Fibroblast of pulmonary artery (primary cell): ENCODE measurements around the gene SERAC1.
"Not testable (repeated sequence)": the region's sequence is repeated elsewhere in the genome, so short reads cannot be mapped to it uniquely, and the experiment has no call there.

ENCODE experiments used
- DNase-seq: peaks from one replicate; pipeline ENCODE4 v3.0.0-alpha.2; 2010; ENCODE audit warnings: low read depth
- H3K4me3 ChIP-seq: replicated peaks from 2 replicates; pipeline ENCODE4 v1.5.1; 2011; ENCODE audit warnings: low read depth, mild to moderate bottlenecking, control low read depth, low read length, moderate library complexity
- TF ChIP-seq, protein P1 (sequence below): IDR thresholded peaks from 2 replicates; pipeline ENCODE4 v1.5.1; 2011; ENCODE audit warnings: mild to moderate bottlenecking, control low read depth, low read length, inconsistent platforms; ENCODE audit errors: missing control alignments

SERAC1 gene

GRCh38 chr6:158185729-158186456 is 17.8 kb upstream of the SERAC1 start:
- TF ChIP-seq, protein P1, sequence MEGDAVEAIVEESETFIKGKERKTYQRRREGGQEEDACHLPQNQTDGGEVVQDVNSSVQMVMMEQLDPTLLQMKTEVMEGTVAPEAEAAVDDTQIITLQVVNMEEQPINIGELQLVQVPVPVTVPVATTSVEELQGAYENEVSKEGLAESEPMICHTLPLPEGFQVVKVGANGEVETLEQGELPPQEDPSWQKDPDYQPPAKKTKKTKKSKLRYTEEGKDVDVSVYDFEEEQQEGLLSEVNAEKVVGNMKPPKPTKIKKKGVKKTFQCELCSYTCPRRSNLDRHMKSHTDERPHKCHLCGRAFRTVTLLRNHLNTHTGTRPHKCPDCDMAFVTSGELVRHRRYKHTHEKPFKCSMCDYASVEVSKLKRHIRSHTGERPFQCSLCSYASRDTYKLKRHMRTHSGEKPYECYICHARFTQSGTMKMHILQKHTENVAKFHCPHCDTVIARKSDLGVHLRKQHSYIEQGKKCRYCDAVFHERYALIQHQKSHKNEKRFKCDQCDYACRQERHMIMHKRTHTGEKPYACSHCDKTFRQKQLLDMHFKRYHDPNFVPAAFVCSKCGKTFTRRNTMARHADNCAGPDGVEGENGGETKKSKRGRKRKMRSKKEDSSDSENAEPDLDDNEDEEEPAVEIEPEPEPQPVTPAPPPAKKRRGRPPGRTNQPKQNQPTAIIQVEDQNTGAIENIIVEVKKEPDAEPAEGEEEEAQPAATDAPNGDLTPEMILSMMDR: no peak
- peak; percentile 41 for DNase-seq
- H3K4me3 ChIP-seq: no peak overlapping the region

- peak; percentile 45 for DNase-seq
- TF ChIP-seq, protein P1: no peak
- no peak overlapping the region for H3K4me3 ChIP-seq
These were observed 16.5 kb upstream of the SERAC1 start for GRCh38 chr6:158184608-158185007.

GRCh38 chr6:158183174-158183972 is 15.3 kb upstream of the SERAC1 start:
- H3K4me3 ChIP-seq, DNase-seq: not testable (repeated sequence)

DNA sequence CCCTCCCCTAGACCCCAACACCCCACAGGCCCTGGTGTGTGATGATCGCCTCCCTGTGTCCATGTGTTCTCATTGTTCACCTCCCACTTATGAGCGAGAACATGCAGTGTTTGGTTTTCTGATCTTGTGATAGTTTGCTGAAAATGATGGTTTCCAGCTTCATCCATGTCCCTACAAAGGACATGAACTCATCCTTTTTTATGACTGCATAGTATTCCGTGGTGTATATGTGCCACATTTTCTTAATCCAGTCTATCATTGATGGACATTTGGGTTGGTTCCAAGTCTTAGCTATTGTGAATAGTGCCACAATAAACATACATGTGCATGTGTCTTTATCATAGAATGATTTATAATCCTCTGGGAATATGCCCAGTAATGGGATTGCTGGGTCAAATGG is 9.7 kb upstream of the SERAC1 start:
- DNase-seq, H3K4me3 ChIP-seq: not testable (repeated sequence)

DNA sequence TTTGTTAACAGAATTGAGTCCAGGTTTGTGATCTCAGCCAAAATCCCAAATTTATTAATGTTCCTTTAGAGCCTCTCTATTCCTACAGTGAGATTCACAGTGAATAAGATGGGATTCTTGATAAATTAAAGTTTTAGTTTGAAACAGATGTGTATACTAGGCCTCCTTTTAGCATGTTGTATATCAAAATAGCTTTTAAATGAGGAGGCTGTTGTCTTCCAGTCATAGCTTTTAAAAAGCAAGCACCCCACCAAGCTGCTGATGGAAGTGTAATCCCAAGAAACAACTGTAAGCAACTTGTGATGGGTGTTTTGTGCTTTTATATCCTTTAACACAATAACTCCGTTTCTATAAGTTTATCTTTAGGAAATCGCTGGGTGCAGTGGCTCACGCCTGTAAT is 7.0 kb upstream of the SERAC1 start:
- no peak overlapping the region for H3K4me3 ChIP-seq
- TF ChIP-seq, protein P1: no peak
- no peak for DNase-seq

GRCh38 chr6:158174514-158174913 is 6.5 kb upstream of the SERAC1 start:
- TF ChIP-seq, protein P1: no peak
- H3K4me3 ChIP-seq: no peak overlapping the region
- peak; percentile 95 for DNase-seq

DNA sequence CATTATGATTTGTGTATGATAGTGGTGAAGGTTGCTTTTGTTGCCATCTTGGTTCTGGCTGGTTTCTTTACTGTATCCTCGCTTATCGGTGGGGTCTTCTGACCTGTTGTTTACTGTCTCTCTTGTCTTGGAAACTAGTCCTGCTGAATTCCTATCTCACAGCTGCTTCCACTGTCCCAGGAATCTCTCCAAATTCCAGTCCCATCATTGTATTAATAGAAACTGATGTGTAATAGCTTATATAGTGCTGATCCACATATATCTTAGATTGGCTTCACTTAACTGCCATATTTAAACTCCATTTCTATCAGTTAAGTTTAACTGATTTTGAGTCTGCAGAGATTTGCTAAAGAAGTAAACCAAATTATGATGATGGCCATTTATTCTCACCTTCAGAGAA is 6.0 kb upstream of the SERAC1 start:
- no peak overlapping the region for H3K4me3 ChIP-seq
- DNase-seq: no peak
- TF ChIP-seq, protein P1: no peak

- TF ChIP-seq, protein P1: no peak
- no peak for DNase-seq
- no peak overlapping the region for H3K4me3 ChIP-seq
These were observed 3.9 kb upstream of the SERAC1 start for GRCh38 chr6:158172001-158172400.
